Ishikawa (cell line): Measurements from ENCODE around the gene DGKG.

ENCODE experiments used
- CEBPB ChIP-seq: IDR thresholded peaks from 2 replicates; pipeline ENCODE4 v1.6.1; 2012
- EP300 ChIP-seq: IDR thresholded peaks from 2 replicates; pipeline ENCODE4 v1.6.1; 2012; ENCODE audit warnings: borderline replicate concordance
- NFIC ChIP-seq: IDR thresholded peaks from 2 replicates; pipeline ENCODE4 v1.6.1; 2012
- RAD21 ChIP-seq: IDR thresholded peaks from 2 replicates; pipeline ENCODE4 v1.6.1; 2012; ENCODE audit warnings: low read depth
- TAF1 ChIP-seq: IDR thresholded peaks from 2 replicates; pipeline ENCODE4 v1.6.1; 2012; ENCODE audit warnings: low read depth, mild to moderate bottlenecking
- TF ChIP-seq, protein P1 (sequence below): IDR thresholded peaks from 2 replicates; pipeline ENCODE4 v1.6.1; 2012
- TF ChIP-seq, protein P2 (sequence below): IDR thresholded peaks from 2 replicates; pipeline ENCODE4 v1.6.1; 2012; ENCODE audit warnings: low read depth, mild to moderate bottlenecking
- TF ChIP-seq, protein P3 (sequence below): IDR thresholded peaks from 2 replicates; pipeline ENCODE4 v1.6.1; 2012

DNA sequence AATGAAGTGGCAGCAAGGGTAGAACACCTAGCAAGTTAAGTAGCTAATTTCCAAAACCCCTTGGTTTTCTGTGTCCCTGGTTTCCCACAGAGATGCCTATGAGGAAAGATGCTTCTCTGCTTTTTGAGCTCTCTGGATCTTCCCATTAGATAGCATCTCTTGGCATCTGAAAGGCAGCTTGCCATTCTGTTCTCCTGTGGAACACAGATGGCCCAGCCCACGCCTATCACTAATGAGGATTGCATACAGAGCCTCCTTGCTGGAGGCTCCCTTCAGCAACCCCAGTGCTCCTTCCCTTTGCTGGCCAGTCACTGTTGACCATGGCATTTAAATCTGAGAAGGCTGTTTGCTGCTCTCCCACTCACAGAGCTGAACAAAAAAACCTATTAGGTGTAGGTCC, 218.8 kb downstream of the DGKG start:
- TF ChIP-seq TAF1, result no peak
- TF ChIP-seq, protein P1, sequence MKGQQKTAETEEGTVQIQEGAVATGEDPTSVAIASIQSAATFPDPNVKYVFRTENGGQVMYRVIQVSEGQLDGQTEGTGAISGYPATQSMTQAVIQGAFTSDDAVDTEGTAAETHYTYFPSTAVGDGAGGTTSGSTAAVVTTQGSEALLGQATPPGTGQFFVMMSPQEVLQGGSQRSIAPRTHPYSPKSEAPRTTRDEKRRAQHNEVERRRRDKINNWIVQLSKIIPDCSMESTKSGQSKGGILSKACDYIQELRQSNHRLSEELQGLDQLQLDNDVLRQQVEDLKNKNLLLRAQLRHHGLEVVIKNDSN, result no peak
- no peak for TF ChIP-seq EP300
- TF ChIP-seq, protein P2, sequence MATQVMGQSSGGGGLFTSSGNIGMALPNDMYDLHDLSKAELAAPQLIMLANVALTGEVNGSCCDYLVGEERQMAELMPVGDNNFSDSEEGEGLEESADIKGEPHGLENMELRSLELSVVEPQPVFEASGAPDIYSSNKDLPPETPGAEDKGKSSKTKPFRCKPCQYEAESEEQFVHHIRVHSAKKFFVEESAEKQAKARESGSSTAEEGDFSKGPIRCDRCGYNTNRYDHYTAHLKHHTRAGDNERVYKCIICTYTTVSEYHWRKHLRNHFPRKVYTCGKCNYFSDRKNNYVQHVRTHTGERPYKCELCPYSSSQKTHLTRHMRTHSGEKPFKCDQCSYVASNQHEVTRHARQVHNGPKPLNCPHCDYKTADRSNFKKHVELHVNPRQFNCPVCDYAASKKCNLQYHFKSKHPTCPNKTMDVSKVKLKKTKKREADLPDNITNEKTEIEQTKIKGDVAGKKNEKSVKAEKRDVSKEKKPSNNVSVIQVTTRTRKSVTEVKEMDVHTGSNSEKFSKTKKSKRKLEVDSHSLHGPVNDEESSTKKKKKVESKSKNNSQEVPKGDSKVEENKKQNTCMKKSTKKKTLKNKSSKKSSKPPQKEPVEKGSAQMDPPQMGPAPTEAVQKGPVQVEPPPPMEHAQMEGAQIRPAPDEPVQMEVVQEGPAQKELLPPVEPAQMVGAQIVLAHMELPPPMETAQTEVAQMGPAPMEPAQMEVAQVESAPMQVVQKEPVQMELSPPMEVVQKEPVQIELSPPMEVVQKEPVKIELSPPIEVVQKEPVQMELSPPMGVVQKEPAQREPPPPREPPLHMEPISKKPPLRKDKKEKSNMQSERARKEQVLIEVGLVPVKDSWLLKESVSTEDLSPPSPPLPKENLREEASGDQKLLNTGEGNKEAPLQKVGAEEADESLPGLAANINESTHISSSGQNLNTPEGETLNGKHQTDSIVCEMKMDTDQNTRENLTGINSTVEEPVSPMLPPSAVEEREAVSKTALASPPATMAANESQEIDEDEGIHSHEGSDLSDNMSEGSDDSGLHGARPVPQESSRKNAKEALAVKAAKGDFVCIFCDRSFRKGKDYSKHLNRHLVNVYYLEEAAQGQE, result no peak
- TF ChIP-seq RAD21, result no peak
- TF ChIP-seq NFIC, result no peak
- TF ChIP-seq, protein P3, sequence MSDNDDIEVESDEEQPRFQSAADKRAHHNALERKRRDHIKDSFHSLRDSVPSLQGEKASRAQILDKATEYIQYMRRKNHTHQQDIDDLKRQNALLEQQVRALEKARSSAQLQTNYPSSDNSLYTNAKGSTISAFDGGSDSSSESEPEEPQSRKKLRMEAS, result no peak
- TF ChIP-seq CEBPB, result no peak
